HepG2 (cell line): ENCODE data around the gene NEURL4. TPM values are rescaled to one million over a fixed set of nuclear protein-coding genes. Genes with fewer than 3 reads are reported as not detected.

Experiments used
- BCLAF1 ChIP-seq: fragments of 450-650 bp; IDR thresholded peaks from 2 replicates; pipeline ENCODE4 v1.6.1; 2017; ENCODE audit warnings: mild to moderate bottlenecking
- HNF4A ChIP-seq: sonication (generic); formaldehyde crosslinking; IDR thresholded peaks from 2 replicates; pipeline ENCODE4 v1.4.0; 2020; ENCODE audit warnings: missing genetic modification reagents
- HNF4G ChIP-seq, 2 experiments: sonication (generic) in 1 of 2; formaldehyde crosslinking in 1 of 2; IDR thresholded peaks; 2 replicates each; pipeline versions ENCODE4 v1.4.0 to v1.6.1; 2011 to 2020; ENCODE audit warnings: borderline replicate concordance in 2 of 2, low read depth in 2 of 2, mild to moderate bottlenecking in 2 of 2, low read length in 1 of 2, missing genetic modification reagents in 1 of 2, moderate library complexity in 1 of 2
- IKZF1 ChIP-seq: fragments of 450-650 bp; IDR thresholded peaks from 2 replicates; pipeline ENCODE4 v1.7.1; 2016
- MIER3 ChIP-seq: IDR thresholded peaks from 2 replicates; pipeline ENCODE4 v1.6.1; 2016; ENCODE audit warnings: missing compliant biosample characterization, borderline replicate concordance
- SMAD3 ChIP-seq: sonication (generic); formaldehyde crosslinking; IDR thresholded peaks from 2 replicates; pipeline ENCODE4 v1.4.0; 2020; ENCODE audit warnings: missing genetic modification reagents
- SNAI1 ChIP-seq: sonication (generic); formaldehyde crosslinking; IDR thresholded peaks from 2 replicates; pipeline ENCODE4 v1.5.0; 2020; ENCODE audit warnings: mild to moderate bottlenecking, missing genetic modification reagents, borderline replicate concordance
- SNAPC4 ChIP-seq: sonication (generic); formaldehyde crosslinking; IDR thresholded peaks from 2 replicates; pipeline ENCODE4 v1.4.0; 2020; ENCODE audit warnings: mild to moderate bottlenecking, missing genetic modification reagents
- WIZ ChIP-seq: sonication (generic); formaldehyde crosslinking; IDR thresholded peaks from 2 replicates; pipeline ENCODE4 v1.5.1; 2020; ENCODE audit warnings: mild to moderate bottlenecking, missing genetic modification reagents
- YEATS4 ChIP-seq: sonication (generic); formaldehyde crosslinking; IDR thresholded peaks from 2 replicates; pipeline ENCODE4 v1.4.0; 2020; ENCODE audit warnings: missing genetic modification reagents, borderline replicate concordance
- ZEB1 ChIP-seq: IDR thresholded peaks from 2 replicates; pipeline ENCODE4 v1.6.1; 2012; ENCODE audit warnings: mild to moderate bottlenecking, low read depth, inconsistent platforms; ENCODE audit not compliant: insufficient replicate concordance
- ZNF530 ChIP-seq: sonication (generic); formaldehyde crosslinking; IDR thresholded peaks from 2 replicates; pipeline ENCODE4 v1.5.0; 2020; ENCODE audit warnings: low read depth, mild to moderate bottlenecking, missing genetic modification reagents
- ZNF547 ChIP-seq: sonication (generic); formaldehyde crosslinking; IDR thresholded peaks from 2 replicates; pipeline ENCODE4 v1.5.1; 2020; ENCODE audit warnings: mild to moderate bottlenecking, missing genetic modification reagents
- ZNF720 ChIP-seq: sonication (generic); formaldehyde crosslinking; IDR thresholded peaks from 2 replicates; pipeline ENCODE4 v1.4.0; 2020; ENCODE audit warnings: missing genetic modification reagents
- ZNF746 ChIP-seq: sonication (generic); formaldehyde crosslinking; IDR thresholded peaks from 2 replicates; pipeline ENCODE4 v1.8.0; 2022; ENCODE audit warnings: mild to moderate bottlenecking, missing genetic modification reagents
- polyA plus RNA-seq, 8 experiments: library from polyadenylated mRNA; depleted of rRNA in 3 of 8; stranded (reverse) in 7 of 8; unstranded in 1 of 8; fragments of >200 nt; fragmentation: Illumina TruSeq in 4 of 8; extraction: Trizol in 4 of 8; gene quantifications; 2 replicates each; pipeline versions ENCODE4 v1.2.1 to v1.2.3, GENCODE V29; 2011 to 2016; ENCODE audit warnings: low read depth in 4 of 8, missing spikeins in 1 of 8, mixed read lengths in 1 of 8; ENCODE audit not compliant: insufficient read depth in 1 of 8
- total RNA-seq, 5 experiments: library from RNA; depleted of rRNA; stranded (reverse); fragments of >200 nt; fragmentation: Illumina TruSeq; extraction: Trizol; gene quantifications; 2 replicates each; pipeline ENCODE4 v1.2.3, GENCODE V29; 2016; ENCODE audit warnings: low read depth in 1 of 5
- TF ChIP-seq, protein P1 (sequence below): conservative IDR thresholded peaks from 2 replicates; pipeline ENCODE4 v1.6.1; 2018; ENCODE audit warnings: missing genetic modification reagents
- TF ChIP-seq, protein P2 (sequence below): sonication (generic); formaldehyde crosslinking; IDR thresholded peaks from 2 replicates; pipeline ENCODE4 v1.5.1; 2020; ENCODE audit warnings: missing genetic modification reagents, mild to moderate bottlenecking, borderline replicate concordance

The NEURL4 gene
- total and polyA plus RNA-seq, 2 of the 13 experiments (the other 11 are each of a cell fraction or from before 2014, with no cell fraction given): 14.8 to 15.7 TPM

GRCh38 chr17:7307686-7308624 lies 21.2 kb downstream of the NEURL4 start (continued):
- TF ChIP-seq SNAPC4 (CRISPR knock-in tag): no peak
- TF ChIP-seq, protein P1, sequence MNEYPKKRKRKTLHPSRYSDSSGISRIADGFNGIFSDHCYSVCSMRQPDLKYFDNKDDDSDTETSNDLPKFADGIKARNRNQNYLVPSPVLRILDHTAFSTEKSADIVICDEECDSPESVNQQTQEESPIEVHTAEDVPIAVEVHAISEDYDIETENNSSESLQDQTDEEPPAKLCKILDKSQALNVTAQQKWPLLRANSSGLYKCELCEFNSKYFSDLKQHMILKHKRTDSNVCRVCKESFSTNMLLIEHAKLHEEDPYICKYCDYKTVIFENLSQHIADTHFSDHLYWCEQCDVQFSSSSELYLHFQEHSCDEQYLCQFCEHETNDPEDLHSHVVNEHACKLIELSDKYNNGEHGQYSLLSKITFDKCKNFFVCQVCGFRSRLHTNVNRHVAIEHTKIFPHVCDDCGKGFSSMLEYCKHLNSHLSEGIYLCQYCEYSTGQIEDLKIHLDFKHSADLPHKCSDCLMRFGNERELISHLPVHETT (CRISPR knock-in tag): 0 out of 2 replicates have a peak, but pooled peaks have one; percentile 37
- no peak for TF ChIP-seq SMAD3 (CRISPR knock-in tag)
- TF ChIP-seq, protein P2, sequence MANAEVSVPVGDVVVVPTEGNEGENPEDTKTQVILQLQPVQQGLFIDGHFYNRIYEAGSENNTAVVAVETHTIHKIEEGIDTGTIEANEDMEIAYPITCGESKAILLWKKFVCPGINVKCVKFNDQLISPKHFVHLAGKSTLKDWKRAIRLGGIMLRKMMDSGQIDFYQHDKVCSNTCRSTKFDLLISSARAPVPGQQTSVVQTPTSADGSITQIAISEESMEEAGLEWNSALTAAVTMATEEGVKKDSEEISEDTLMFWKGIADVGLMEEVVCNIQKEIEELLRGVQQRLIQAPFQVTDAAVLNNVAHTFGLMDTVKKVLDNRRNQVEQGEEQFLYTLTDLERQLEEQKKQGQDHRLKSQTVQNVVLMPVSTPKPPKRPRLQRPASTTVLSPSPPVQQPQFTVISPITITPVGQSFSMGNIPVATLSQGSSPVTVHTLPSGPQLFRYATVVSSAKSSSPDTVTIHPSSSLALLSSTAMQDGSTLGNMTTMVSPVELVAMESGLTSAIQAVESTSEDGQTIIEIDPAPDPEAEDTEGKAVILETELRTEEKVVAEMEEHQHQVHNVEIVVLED (CRISPR knock-in tag): no peak
- peak; percentile 17 for TF ChIP-seq ZEB1
- TF ChIP-seq MIER3 (CRISPR knock-in tag): no peak
- no peak for TF ChIP-seq HNF4A (CRISPR knock-in tag)
- TF ChIP-seq BCLAF1: no peak
- TF ChIP-seq WIZ (CRISPR knock-in tag): no peak; the same call in none of the 2 replicates
- no peak for TF ChIP-seq HNF4G (IDR thresholded peaks at IDR 0.05; ENCODE audit: borderline replicate concordance, low read depth, low read length)
- no peak for TF ChIP-seq HNF4G (CRISPR knock-in tag; IDR thresholded peaks at IDR 0.05; ENCODE audit: borderline replicate concordance, low read depth)
- 0 out of 2 replicates have a peak, but pooled peaks have one; percentile 6 for TF ChIP-seq ZNF746
- no peak for TF ChIP-seq ZNF720
- TF ChIP-seq IKZF1: no peak
- peak; percentile 65; the same call in 1 of the 2 replicates for TF ChIP-seq YEATS4 (CRISPR knock-in tag)
- peak; percentile 8; the same call in 1 of the 2 replicates for TF ChIP-seq ZNF547
- peak; percentile 72; the same call in 1 of the 2 replicates for TF ChIP-seq SNAI1 (CRISPR knock-in tag)
- TF ChIP-seq ZNF530 (CRISPR knock-in tag): no peak
